ENCODE results near the gene MMP24.

DNA sequence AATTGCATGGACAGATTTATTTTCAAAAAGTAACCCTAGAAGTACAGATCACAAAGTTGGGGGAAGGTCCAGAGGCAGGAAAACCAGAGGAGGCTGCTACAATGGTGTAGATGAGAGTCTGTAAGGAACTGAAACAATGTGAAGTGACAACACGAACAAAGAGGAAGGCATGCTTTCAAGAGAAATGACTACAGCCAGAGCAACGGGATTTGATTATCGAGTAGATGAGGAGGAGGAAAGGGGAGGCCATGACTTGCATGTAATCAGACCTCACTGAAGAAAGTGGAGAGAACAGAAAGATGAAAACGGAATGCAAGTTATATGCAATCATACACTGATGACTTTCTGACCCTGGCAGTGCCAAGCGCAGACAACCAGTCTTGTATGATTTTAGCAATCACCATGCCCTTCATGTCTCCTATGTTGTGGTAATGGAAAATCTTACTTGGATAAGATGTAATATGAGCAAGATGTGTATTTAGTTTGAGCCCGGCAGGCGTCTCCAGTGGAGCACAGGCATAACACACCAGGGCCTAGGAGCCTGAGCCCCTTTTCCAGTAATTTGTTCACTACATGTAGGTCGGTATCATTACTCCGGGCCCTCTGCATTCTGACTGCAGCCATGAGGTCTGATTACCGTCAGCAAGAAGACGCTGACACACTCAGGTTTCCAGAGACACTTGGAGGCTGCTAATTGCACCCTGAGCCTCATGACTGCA, 99.7 kb downstream of the MMP24 start:
- TF ChIP-seq, protein P1, sequence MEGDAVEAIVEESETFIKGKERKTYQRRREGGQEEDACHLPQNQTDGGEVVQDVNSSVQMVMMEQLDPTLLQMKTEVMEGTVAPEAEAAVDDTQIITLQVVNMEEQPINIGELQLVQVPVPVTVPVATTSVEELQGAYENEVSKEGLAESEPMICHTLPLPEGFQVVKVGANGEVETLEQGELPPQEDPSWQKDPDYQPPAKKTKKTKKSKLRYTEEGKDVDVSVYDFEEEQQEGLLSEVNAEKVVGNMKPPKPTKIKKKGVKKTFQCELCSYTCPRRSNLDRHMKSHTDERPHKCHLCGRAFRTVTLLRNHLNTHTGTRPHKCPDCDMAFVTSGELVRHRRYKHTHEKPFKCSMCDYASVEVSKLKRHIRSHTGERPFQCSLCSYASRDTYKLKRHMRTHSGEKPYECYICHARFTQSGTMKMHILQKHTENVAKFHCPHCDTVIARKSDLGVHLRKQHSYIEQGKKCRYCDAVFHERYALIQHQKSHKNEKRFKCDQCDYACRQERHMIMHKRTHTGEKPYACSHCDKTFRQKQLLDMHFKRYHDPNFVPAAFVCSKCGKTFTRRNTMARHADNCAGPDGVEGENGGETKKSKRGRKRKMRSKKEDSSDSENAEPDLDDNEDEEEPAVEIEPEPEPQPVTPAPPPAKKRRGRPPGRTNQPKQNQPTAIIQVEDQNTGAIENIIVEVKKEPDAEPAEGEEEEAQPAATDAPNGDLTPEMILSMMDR (IDR thresholded peaks at IDR 0.05): no peak
- no peak for TF ChIP-seq POLR2AphosphoS5 (IDR thresholded peaks at IDR 0.05)
